Measurements from ENCODE around the gene FNTB. TPM values are rescaled to one million over a fixed set of nuclear protein-coding genes. Genes with fewer than 3 reads are reported as not detected.

Gene FNTB
- total and polyA plus RNA-seq, 2 of the 13 experiments (the other 11 are each of a cell fraction or from before 2014, with no cell fraction given): 23.6 to 28.5 TPM

GRCh38 chr14:64945431-64946178 is 41.1 kb upstream of the FNTB start:
- Histone ChIP-seq H3K9ac (ENCODE audit: insufficient read depth, low read depth, low read length) (no peak overlapping the region), H3K27me3 (ENCODE audit: control insufficient read depth in 1 of 2, insufficient read depth in 2 of 2, low read length in 2 of 2) (no peaks in the 10 kb centered on the region; a peak in 1 of 5 replicates), H3K4me3 (replicated peaks in 1 of 3; ENCODE audit: insufficient read depth in 1 of 3, low read depth in 2 of 3, low read length in 3 of 3) (no peak overlapping the region), H3K4me2 (ENCODE audit: low read depth, low read length) (no peak overlapping the region), H3K9me3 (ENCODE audit: low read length) (no peaks in the 10 kb centered on the region), H2AFZ (ENCODE audit: low read length) (no peak overlapping the region), H3K79me2 (ENCODE audit: insufficient read depth, low read length) (peaks cover 21% of the 10 kb centered on the region), H3K27ac (ENCODE audit: extremely low read length, insufficient read depth, low read length) (no peak overlapping the region), H3K4me1 (ENCODE audit: insufficient read depth, low read length) (peaks cover 88% of the 10 kb centered on the region), H3K36me3 (replicated peaks in 1 of 2; ENCODE audit: control insufficient read depth in 1 of 2, insufficient read depth in 2 of 2, low read length in 2 of 2) (peaks cover under 1 to 1% of the 10 kb centered on the region in 2 experiments; a peak in 1 of 5 replicates), H4K20me1 (ENCODE audit: insufficient read depth, low read length) (no peaks in the 10 kb centered on the region)
- POLR2A ChIA-PET: no interaction called here
- DNase-seq (ENCODE audit: low spot score) (no peak), FAIRE-seq (no peak), ATAC-seq (no peak)
- no TSS peak for BruUV-seq (replicated peaks)
- TF ChIP-seq ZNF737 (CRISPR knock-in tag; IDR thresholded peaks at IDR 0.05; ENCODE audit: borderline replicate concordance) (no peak), NCOA1 (CRISPR knock-in tag; IDR thresholded peaks at IDR 0.05) (no peak), MYPOP (CRISPR knock-in tag; IDR thresholded peaks at IDR 0.05) (no peak), U2AF1 (optimal IDR thresholded peaks at IDR 0.05; ENCODE audit: low read depth, low read length) (no peak)
- intact Hi-C loops (cut with micrococcal nuclease; ENCODE audit: unreplicated experiment): no loop called here
- in situ Hi-C loops (cut with HindIII; ENCODE audit: extremely low pct_ligation_motif_present, low pct_unique_long_range_greater_than_20kb): no loop called here
- CTCF ChIA-PET (ENCODE audit: low intra/inter-chr PET ratio, low total read pairs): no interaction called here
- 90% methylated on average over 12 of the region's 12 CpGs for WGBS (ENCODE audit: low lambda C conversion rate)

DNA sequence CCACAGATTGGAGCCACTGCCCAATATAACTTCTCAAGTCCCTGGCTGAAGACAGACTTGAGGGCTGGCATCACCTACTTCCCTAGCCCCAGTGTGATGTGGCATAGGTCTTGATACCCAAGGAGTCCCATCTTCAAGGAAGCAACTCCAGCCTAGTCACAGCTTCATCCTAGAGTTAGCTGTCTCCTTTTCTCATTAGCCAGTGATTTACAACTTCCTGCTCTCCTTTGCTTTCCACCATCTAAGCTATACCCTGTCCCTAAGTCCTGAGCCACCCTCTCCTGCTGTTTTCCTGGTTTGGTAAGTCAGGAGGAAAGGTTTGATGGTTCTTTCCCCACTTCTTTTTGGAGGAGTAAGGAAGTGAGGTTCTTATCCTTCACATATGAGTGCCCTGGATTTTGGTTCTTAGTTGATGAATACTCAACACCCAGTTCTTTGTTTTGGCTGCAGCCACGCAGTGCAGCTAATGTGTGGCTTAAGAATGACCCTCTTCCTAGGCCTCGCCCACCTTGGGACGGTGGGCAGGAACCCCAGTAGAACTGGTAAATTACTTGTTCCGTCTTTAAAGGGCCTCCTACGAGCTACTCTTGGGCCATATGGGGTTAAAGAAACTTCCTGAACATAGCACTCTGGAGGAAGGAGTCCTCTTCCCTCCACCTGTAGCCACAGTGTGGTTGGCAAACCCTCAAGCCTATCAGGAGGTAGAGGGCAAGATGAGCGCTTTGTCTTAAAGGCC is 40.2 kb upstream of the FNTB start:
- CTCF ChIA-PET (ENCODE audit: low intra/inter-chr PET ratio, low total read pairs): no interaction called here
- Histone ChIP-seq H4K20me1 (ENCODE audit: insufficient read depth, low read length) (no peaks in the 10 kb centered on the region), H3K9ac (ENCODE audit: insufficient read depth, low read depth, low read length) (no peak overlapping the region), H3K36me3 (replicated peaks in 1 of 2; ENCODE audit: control insufficient read depth in 1 of 2, insufficient read depth in 2 of 2, low read length in 2 of 2) (peaks cover 0 to 5% of the 10 kb centered on the region in 2 experiments; a peak in 1 of 5 replicates), H3K4me3 (replicated peaks in 1 of 3; ENCODE audit: insufficient read depth in 1 of 3, low read depth in 2 of 3, low read length in 3 of 3) (no peak overlapping the region), H3K4me2 (ENCODE audit: low read depth, low read length) (no peak overlapping the region), H2AFZ (ENCODE audit: low read length) (no peak overlapping the region), H3K79me2 (ENCODE audit: insufficient read depth, low read length) (peaks cover 13% of the 10 kb centered on the region), H3K4me1 (ENCODE audit: insufficient read depth, low read length) (peaks cover 79% of the 10 kb centered on the region), H3K27ac (ENCODE audit: extremely low read length, insufficient read depth, low read length) (no peak overlapping the region), H3K27me3 (ENCODE audit: control insufficient read depth in 1 of 2, insufficient read depth in 2 of 2, low read length in 2 of 2) (no peaks in the 10 kb centered on the region; a peak in 1 of 5 replicates), H3K9me3 (ENCODE audit: low read length) (no peaks in the 10 kb centered on the region)
- no peak for DNase-seq (ENCODE audit: low spot score)
- POLR2A ChIA-PET: no interaction called here
- FAIRE-seq: no peak
- intact Hi-C loops (cut with micrococcal nuclease; ENCODE audit: unreplicated experiment) (no loop called here), in situ Hi-C loops (cut with HindIII; ENCODE audit: extremely low pct_ligation_motif_present, low pct_unique_long_range_greater_than_20kb) (no loop called here)
- no peak for ATAC-seq
- no TSS peak for BruUV-seq (replicated peaks)
- 98% methylated on average over 5 of the region's 6 CpGs for WGBS (ENCODE audit: low lambda C conversion rate)
- TF ChIP-seq MIXL1 (CRISPR knock-in tag; IDR thresholded peaks at IDR 0.05) (no peak), FOXO1 (CRISPR knock-in tag; IDR thresholded peaks at IDR 0.05) (no peak), PITX1 (CRISPR knock-in tag; IDR thresholded peaks at IDR 0.05) (no peak), ZBTB42 (CRISPR knock-in tag; IDR thresholded peaks at IDR 0.05) (no peak), ZZZ3 (CRISPR knock-in tag; IDR thresholded peaks at IDR 0.05; ENCODE audit: borderline replicate concordance) (no peak), AGO2 (optimal IDR thresholded peaks at IDR 0.05; ENCODE audit: low read depth, low read length) (no peak), XRCC5 (optimal IDR thresholded peaks at IDR 0.05; ENCODE audit: low read length) (no peak), ZNF841 (CRISPR knock-in tag; IDR thresholded peaks at IDR 0.05; ENCODE audit: borderline replicate concordance) (no peak), TCF7 (IDR thresholded peaks at IDR 0.05; ENCODE audit: low read depth) (no peak), ZSCAN21 (CRISPR knock-in tag; IDR thresholded peaks at IDR 0.05; ENCODE audit: borderline replicate concordance) (no peak), NFIB (CRISPR knock-in tag; IDR thresholded peaks at IDR 0.05; ENCODE audit: borderline replicate concordance) (no peak), ZNF484 (CRISPR knock-in tag; IDR thresholded peaks at IDR 0.05; ENCODE audit: borderline replicate concordance, low read depth) (no peak), ZNF772 (CRISPR knock-in tag; IDR thresholded peaks at IDR 0.05) (no peak)
- TF ChIP-seq, protein P1, sequence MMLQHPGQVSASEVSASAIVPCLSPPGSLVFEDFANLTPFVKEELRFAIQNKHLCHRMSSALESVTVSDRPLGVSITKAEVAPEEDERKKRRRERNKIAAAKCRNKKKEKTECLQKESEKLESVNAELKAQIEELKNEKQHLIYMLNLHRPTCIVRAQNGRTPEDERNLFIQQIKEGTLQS (CRISPR knock-in tag; IDR thresholded peaks at IDR 0.05): no peak
